B cell (primary cell): Measurements from ENCODE around the gene MORC4. TPM values are rescaled to one million over a fixed set of nuclear protein-coding genes. Genes with fewer than 3 reads are reported as not detected.

Experiments
- ATAC-seq: fragments of 200-7000 bp; cut with Tn5 transposase; one replicate; pipeline ENCODE4 v1.10.0; 2021; ENCODE audit warnings: low read depth, mild to moderate bottlenecking, moderate number of reproducible peaks, moderate library complexity
- CTCF ChIA-PET: fragments of 350-600 bp; sonication (Branson Sonifier 250); formaldehyde crosslinking; loops from one replicate; lab custom pipeline; 2021; ENCODE audit warnings: antibody characterized with exemption, inconsistent platforms; lab: Charles Lee
- POLR2A ChIA-PET: fragments of 350-600 bp; sonication (Branson Sonifier 250); formaldehyde crosslinking; loops from one replicate; lab custom pipeline; 2021; ENCODE audit warnings: antibody characterized with exemption; lab: Charles Lee
- DNase-seq: peaks from one replicate; pipeline ENCODE4 v3.0.0; 2013
- H2AFZ ChIP-seq: 2 replicates; pipeline ENCODE4 v1.6.1; 2012; ENCODE audit warnings: mild to moderate bottlenecking, low read depth, low read length; ENCODE audit not compliant: insufficient read depth, poor library complexity, severe bottlenecking
- H3K27ac ChIP-seq, 2 donors: 1 replicate in 1 of 2; 2 replicates in 1 of 2; pipeline ENCODE4 v1.5.1; 2012 to 2013; ENCODE audit warnings: low read length in 2 of 2, mild to moderate bottlenecking in 2 of 2, moderate library complexity in 1 of 2
- H3K27me3 ChIP-seq, 4 experiments: fragments of 200-600 bp in 1 of 4; sonication (generic) in 1 of 4; replicated peaks in 1 of 4; 1 replicate in 2 of 4; 2 replicates in 2 of 4; pipeline versions ENCODE4 v1.6.1 to v1.7.0; 2013 to 2016; ENCODE audit warnings: low read length in 3 of 4, mild to moderate bottlenecking in 2 of 4, mixed read lengths in 1 of 4, moderate library complexity in 1 of 4; ENCODE audit not compliant: insufficient read depth in 4 of 4, control insufficient read depth in 3 of 4; ENCODE audit errors: control extremely low read depth in 1 of 4
- H3K36me3 ChIP-seq, 2 experiments: replicated peaks in 1 of 2; 1 replicate in 1 of 2; 2 replicates in 1 of 2; pipeline versions ENCODE4 v1.6.1 to v1.7.1; 2013; ENCODE audit warnings: low read length in 1 of 2; ENCODE audit not compliant: insufficient read depth in 2 of 2, control insufficient read depth in 1 of 2; ENCODE audit errors: control extremely low read depth in 1 of 2, extremely low read depth in 1 of 2
- H3K4me1 ChIP-seq, 2 donors: fragments of 200-600 bp in 1 of 2; sonication (generic) in 1 of 2; 1 replicate in 1 of 2; 2 replicates in 1 of 2; pipeline versions ENCODE4 v1.5.1 to v1.6.1; 2013 to 2017; ENCODE audit warnings: low read length in 2 of 2; ENCODE audit not compliant: control insufficient read depth in 2 of 2, insufficient read depth in 2 of 2
- H3K4me2 ChIP-seq: replicated peaks from 2 replicates; pipeline ENCODE3; 2012; ENCODE audit warnings: mild to moderate bottlenecking, low read depth, low read length; ENCODE audit not compliant: poor library complexity, severe bottlenecking
- H3K4me3 ChIP-seq, 5 experiments: fragments of 200-600 bp in 1 of 5; sonication (generic) in 1 of 5; 1 replicate in 3 of 5; 2 replicates in 2 of 5; pipeline versions ENCODE4 v1.5.1 to v1.7.0; 2011 to 2016; ENCODE audit warnings: low read length in 4 of 5, mild to moderate bottlenecking in 4 of 5, low read depth in 2 of 5, control low read depth in 1 of 5, moderate library complexity in 1 of 5; ENCODE audit not compliant: insufficient read depth in 1 of 5; ENCODE audit errors: control extremely low read depth in 1 of 5, extremely low read depth in 1 of 5
- H3K79me2 ChIP-seq: fragments of 200-600 bp; sonication (generic); one replicate; pipeline ENCODE4 v1.6.0; 2016; ENCODE audit warnings: low read length; ENCODE audit not compliant: control insufficient read depth, insufficient read depth
- H3K9ac ChIP-seq: fragments of 200-600 bp; sonication (generic); 2 replicates; pipeline ENCODE4 v1.6.1; 2017; ENCODE audit warnings: mild to moderate bottlenecking, low read length, moderate library complexity
- H3K9me3 ChIP-seq, 3 donors: one replicate each; pipeline versions ENCODE4 v1.6.1 to v1.7.1; 2013; ENCODE audit warnings: low read length in 2 of 3; ENCODE audit not compliant: control insufficient read depth in 2 of 3, insufficient read depth in 1 of 3; ENCODE audit errors: control extremely low read depth in 1 of 3
- H4K20me1 ChIP-seq: 2 replicates; pipeline ENCODE4 v1.6.0; 2012; ENCODE audit warnings: mild to moderate bottlenecking, low read length; ENCODE audit not compliant: insufficient read depth, control insufficient read depth, poor library complexity, severe bottlenecking
- H3K27ac Mint-ChIP-seq: one replicate; pipeline ENCODE4 v1.8.0; 2021; ENCODE audit warnings: mixed read lengths
- H3K27me3 Mint-ChIP-seq: one replicate; pipeline ENCODE4 v1.8.0; 2021; ENCODE audit warnings: mixed read lengths
- H3K4me1 Mint-ChIP-seq: one replicate; pipeline ENCODE4 v1.8.0; 2021; ENCODE audit warnings: mixed read lengths
- H3K4me3 Mint-ChIP-seq: one replicate; pipeline ENCODE4 v1.8.0; 2021; ENCODE audit warnings: mixed read lengths
- H3K9me3 Mint-ChIP-seq: one replicate; pipeline ENCODE4 v1.8.0; 2022; ENCODE audit warnings: mixed read lengths; ENCODE audit not compliant: insufficient read depth
- CTCF ChIP-seq: fragments of 200-600 bp; IDR thresholded peaks from one replicate; pipeline ENCODE4 v1.8.0; 2022; ENCODE audit warnings: antibody characterized with exemption, mild to moderate bottlenecking
- EZH2 ChIP-seq: IDR thresholded peaks from 2 replicates; pipeline ENCODE4 v1.6.1; 2012; ENCODE audit warnings: borderline replicate concordance, low read depth, mild to moderate bottlenecking, moderate library complexity, low read length; ENCODE audit not compliant: insufficient read depth, poor library complexity, severe bottlenecking
- WGBS: methylation state at CpG from one replicate; pipeline ENCODE4 v1.1.5; 2013; ENCODE audit warnings: missing lambda C conversion rate; ENCODE audit not compliant: insufficient coverage; 5-methylcytosine and 5-hydroxymethylcytosine counted together
- intact Hi-C: fragments of 100-400 bp; cut with micrococcal nuclease; formaldehyde crosslinking; loops from one replicate; pipeline ENCODE4 v1.10.0; 2022
- polyA plus RNA-seq: library from polyadenylated mRNA; depleted of rRNA; stranded (reverse); fragments of >200 nt; gene quantifications from 2 replicates; pipeline ENCODE4 v1.2.3, GENCODE V29; 2012
- total RNA-seq, 2 donors: library from RNA; stranded (reverse); fragments of 120-200 nt in 1 of 2; gene quantifications; 1 replicate in 1 of 2; 2 replicates in 1 of 2; pipeline versions ENCODE4 v1.2.3 to v1.2.4, GENCODE V29; 2013 to 2022

MORC4 gene
- total and polyA plus RNA-seq, 2 donors (not counting 1 experiment from before 2014, with no cell fraction given): 1.1 to 6.3 TPM

DNA sequence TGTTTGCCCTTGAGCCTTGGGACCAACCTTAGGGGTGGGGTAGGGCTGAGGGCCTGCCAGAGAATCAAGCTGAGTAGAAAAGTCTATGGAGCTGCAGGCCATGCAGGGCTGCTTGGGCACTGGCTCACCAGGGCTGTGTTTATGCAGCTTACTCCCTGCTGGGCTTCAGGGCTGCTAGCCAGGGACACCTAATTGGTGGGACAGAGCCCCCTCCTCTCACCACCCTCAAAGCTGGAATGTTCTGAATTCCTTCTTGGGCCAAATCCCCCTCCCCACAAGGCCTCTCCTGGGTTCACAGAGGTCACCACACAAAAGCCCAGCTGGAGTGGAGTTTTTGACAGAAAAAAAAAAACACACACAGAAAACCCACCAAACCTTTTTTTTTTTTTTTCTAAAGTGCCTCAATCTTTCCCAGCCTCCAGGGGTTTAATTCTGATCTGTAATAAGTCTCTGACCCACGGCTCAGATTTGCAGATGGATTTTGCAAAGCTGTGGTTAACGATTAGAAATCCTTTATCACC, 80.0 kb downstream of the MORC4 start, which contains the start of gene CLDN2:
Gene CLDN2, plus strand, starts transcription at position 471 of the 521 bp plus-strand sequence. CDS start 7,827 bp downstream, outside the sequence.
- ChIA-PET CTCF (no interaction called here), POLR2A (no interaction called here)
- no peak within 1 kb of the TSS for H3K27ac Mint-ChIP-seq
- Histone ChIP-seq H3K27me3 (no peaks in the 10 kb centered on the region), H3K36me3 (no peaks in the 10 kb centered on the region), H3K4me1 (no peaks in the 10 kb centered on the region), H3K4me2 (no peak within 1 kb of the TSS), H3K9ac (no peak within 1 kb of the TSS), H2AFZ (no peak within 1 kb of the TSS), H3K27ac (no peak within 1 kb of the TSS), H4K20me1 (no peaks in the 10 kb centered on the region), H3K4me3 (no peak within 1 kb of the TSS), H3K9me3 (no peaks in the 10 kb centered on the region), H3K79me2 (no peaks in the 10 kb centered on the region)
- H3K4me3 Mint-ChIP-seq: no peak within 1 kb of the TSS
- DNase-seq (no peak), ATAC-seq (no peak)
- WGBS: no CpG with 5 or more reads among the region's 2 CpGs
- intact Hi-C loops: no loop called here
- no peaks in the 10 kb centered on the region for H3K9me3 Mint-ChIP-seq
- no peaks in the 10 kb centered on the region for H3K4me1 Mint-ChIP-seq
- TF ChIP-seq EZH2: no peak
- no peak for TF ChIP-seq CTCF
- H3K27me3 Mint-ChIP-seq: peaks cover 24% of the 10 kb centered on the region

- no peak overlapping the region for H3K9ac ChIP-seq
- no peaks in the 10 kb centered on the region for H3K79me2 ChIP-seq
- Mint-ChIP-seq H3K4me1 (no peaks in the 10 kb centered on the region), H3K27me3 (peaks cover 26% of the 10 kb centered on the region), H3K27ac (no peak overlapping the region), H3K4me3 (no peak overlapping the region), H3K9me3 (no peaks in the 10 kb centered on the region)
- POLR2A ChIA-PET: no interaction called here
- no peaks in the 10 kb centered on the region for H3K36me3 ChIP-seq
- H2AFZ ChIP-seq: no peak overlapping the region
- H3K27ac ChIP-seq: no peak overlapping the region
- H3K4me1 ChIP-seq: no peaks in the 10 kb centered on the region
- intact Hi-C loops: no loop called here
- no peaks in the 10 kb centered on the region for H3K9me3 ChIP-seq
- 30% methylated on average over 4 of the region's 6 CpGs for WGBS
- CTCF ChIA-PET: no interaction called here
- H3K4me3 ChIP-seq: no peak overlapping the region
- ATAC-seq (no peak), DNase-seq (no peak)
- TF ChIP-seq CTCF: no peak
- no peak for TF ChIP-seq EZH2
- no peaks in the 10 kb centered on the region for H3K27me3 ChIP-seq
- no peak overlapping the region for H3K4me2 ChIP-seq
- no peaks in the 10 kb centered on the region for H4K20me1 ChIP-seq
Measured at GRCh38 chrX:106917830-106918500, 82.0 kb downstream of the MORC4 start.
